GM12878 (cell line): ENCODE data around the gene PODXL2. TPM values are rescaled to one million over a fixed set of nuclear protein-coding genes. Genes with fewer than 3 reads are reported as not detected.

Experiments
- ATAC-seq: fragments of 200-7000 bp; cut with Tn5 transposase; 3 replicates; pipeline ENCODE4 v1.9.1; 2020; ENCODE audit warnings: mild to moderate bottlenecking, moderate library complexity
- BruUV-seq: library from RNA; stranded (reverse); fragments of 400-500 nt; replicated peaks from 2 replicates; lab custom pipeline; 2021; lab: Mats Ljungman, UMichigan
- CTCF ChIA-PET: fragments of 300-600 bp; sonication (Branson Sonifier 250); formaldehyde crosslinking; extraction: SDS; loops from one replicate; lab custom pipeline; 2021; ENCODE audit warnings: inconsistent platforms; lab: Yijun Ruan, JAX
- POLR2A ChIA-PET: fragments of 350-600 bp; formaldehyde crosslinking; extraction: SDS; loops from one replicate; lab custom pipeline; 2021; ENCODE audit warnings: inconsistent platforms; lab: Charles Lee
- RAD21 ChIA-PET: fragments of 300-600 bp; sonication (Branson Sonifier 250); formaldehyde crosslinking; loops from one replicate; lab custom pipeline; 2023; ENCODE audit warnings: antibody characterized with exemption; ENCODE audit not compliant: unreplicated experiment; lab: Charles Lee
- SMC1A ChIA-PET: fragments of 300-600 bp; sonication (Branson Sonifier 250); formaldehyde crosslinking; loops from one replicate; lab custom pipeline; 2023; ENCODE audit not compliant: unreplicated experiment, uncharacterized antibody; lab: Charles Lee
- DNase-seq: peaks from one replicate; pipeline ENCODE4 v3.0.0-alpha.2; 2011; ENCODE audit warnings: low read depth, low spot score
- FAIRE-seq: peaks from 3 replicates; lab custom pipeline; 2011; peaks lifted over from hg19 to GRCh38; lab: Jason Lieb, UNC
- H2AFZ ChIP-seq: 2 replicates; pipeline ENCODE4 v1.6.0; 2011; ENCODE audit warnings: low read depth, low read length, control low read depth; ENCODE audit not compliant: control insufficient read depth
- H3K27ac ChIP-seq: 2 replicates; pipeline ENCODE4 v1.5.1; 2011; ENCODE audit warnings: control low read depth; ENCODE audit not compliant: control insufficient read depth, insufficient read depth
- H3K27me3 ChIP-seq, 2 experiments: replicated peaks in 1 of 2; 2 replicates each; pipeline versions ENCODE4 v1.6.0 to v1.6.1; 2011; ENCODE audit warnings: low read length in 1 of 2; ENCODE audit not compliant: control insufficient read depth in 2 of 2, insufficient read depth in 2 of 2
- H3K36me3 ChIP-seq, 2 experiments: 2 replicates each; pipeline ENCODE4 v1.5.1; 2011; ENCODE audit warnings: low read length in 1 of 2; ENCODE audit not compliant: control insufficient read depth in 2 of 2, insufficient read depth in 2 of 2
- H3K4me1 ChIP-seq: 2 replicates; pipeline ENCODE4 v1.6.1; 2011; ENCODE audit warnings: mild to moderate bottlenecking, low read length, moderate library complexity, mixed read lengths; ENCODE audit not compliant: control insufficient read depth, insufficient read depth
- H3K4me2 ChIP-seq: 2 replicates; pipeline ENCODE4 v1.6.0; 2011; ENCODE audit warnings: control low read depth; ENCODE audit not compliant: control insufficient read depth, insufficient read depth
- H3K4me3 ChIP-seq: fragments of 200-600 bp; sonication (generic); 2 replicates; pipeline ENCODE4 v1.5.1; 2016
- H3K79me2 ChIP-seq: 2 replicates; pipeline ENCODE4 v1.6.0; 2011; ENCODE audit warnings: low read length; ENCODE audit not compliant: control insufficient read depth, insufficient read depth
- H3K9ac ChIP-seq: 2 replicates; pipeline ENCODE4 v1.8.0; 2011; ENCODE audit warnings: low read length, control low read depth, mixed read lengths; ENCODE audit not compliant: control insufficient read depth, insufficient read depth
- H3K9me3 ChIP-seq: replicated peaks from 3 replicates; pipeline ENCODE4 v1.5.1; 2011; ENCODE audit warnings: mild to moderate bottlenecking, low read length; ENCODE audit not compliant: control insufficient read depth, insufficient read depth
- H4K20me1 ChIP-seq: 2 replicates; pipeline ENCODE4 v1.6.0; 2011; ENCODE audit not compliant: control insufficient read depth, insufficient read depth
- CTCF ChIP-seq, 3 experiments: IDR thresholded peaks in 2 of 3; conservative IDR thresholded peaks in 1 of 3; 2 replicates each; pipeline ENCODE4 v1.5.1; 2011; ENCODE audit warnings: low read depth in 3 of 3, low read length in 3 of 3, mild to moderate bottlenecking in 3 of 3, control low read depth in 2 of 3, moderate library complexity in 2 of 3, inconsistent platforms in 1 of 3, mixed read lengths in 1 of 3; ENCODE audit not compliant: control insufficient read depth in 2 of 3, insufficient read depth in 1 of 3; ENCODE audit errors: extremely low read depth in 1 of 3
- GATAD2B ChIP-seq: fragments of 450-650 bp; conservative IDR thresholded peaks from 2 replicates; pipeline ENCODE4 v1.6.1; 2017; ENCODE audit warnings: low read depth, mild to moderate bottlenecking, moderate library complexity
- PBX3 ChIP-seq: IDR thresholded peaks from 2 replicates; pipeline ENCODE4 v1.6.1; 2011; ENCODE audit warnings: mild to moderate bottlenecking, low read depth, low read length, moderate library complexity; ENCODE audit not compliant: insufficient replicate concordance
- POLR2A ChIP-seq: IDR thresholded peaks from 2 replicates; pipeline ENCODE4 v1.6.1; 2011; ENCODE audit warnings: low read depth, mild to moderate bottlenecking, low read length
- POU2F2 ChIP-seq: IDR thresholded peaks from 3 replicates; pipeline ENCODE4 v1.6.1; 2011; ENCODE audit warnings: low read depth, mild to moderate bottlenecking, low read length, borderline replicate concordance
- RBBP5 ChIP-seq: fragments of 200-600 bp; sonication (generic); conservative IDR thresholded peaks from 2 replicates; pipeline ENCODE4 v1.6.1; 2016
- SMARCA5 ChIP-seq: fragments of 450-650 bp; IDR thresholded peaks from 2 replicates; pipeline ENCODE4 v1.6.1; 2017; ENCODE audit warnings: mild to moderate bottlenecking
- STAT1 ChIP-seq: fragments of 450-650 bp; conservative IDR thresholded peaks from 2 replicates; pipeline ENCODE4 v1.6.1; 2014; ENCODE audit warnings: antibody characterized with exemption, mild to moderate bottlenecking
- ZNF207 ChIP-seq: fragments of 450-650 bp; IDR thresholded peaks from 2 replicates; pipeline ENCODE4 v1.6.1; 2014; ENCODE audit warnings: antibody characterized with exemption, mild to moderate bottlenecking, borderline replicate concordance
- WGBS: methylation state at CpG from one replicate; pipeline ENCODE4 v1.1.6; 2016; ENCODE audit warnings: low lambda C conversion rate; ENCODE audit not compliant: insufficient replicate concordance, insufficient coverage; ENCODE audit errors: missing lambda C conversion rate; 5-methylcytosine and 5-hydroxymethylcytosine counted together
- in situ Hi-C: fragments of 300-500 bp; cut with MboI; formaldehyde crosslinking; loops from 9 replicates; pipeline ENCODE4 v1.14.3; 2018; ENCODE audit warnings: mixed read lengths
- intact Hi-C: fragments of 100-400 bp; cut with micrococcal nuclease; formaldehyde crosslinking; loops from one replicate; pipeline ENCODE4 v1.14.2; 2022; ENCODE audit not compliant: unreplicated experiment
- polyA plus RNA-seq, 11 experiments: library from polyadenylated mRNA; depleted of rRNA in 4 of 11; unstranded in 6 of 11; stranded (reverse) in 5 of 11; fragments of >200 nt; fragmentation: Nextera tagmentation in 4 of 11; fragmentation: Illumina TruSeq in 1 of 11; extraction: Ambion mirVana in 4 of 11; extraction: Trizol in 1 of 11; gene quantifications; 1 replicate in 1 of 11; 2 replicates in 10 of 11; pipeline versions ENCODE4 v1.2.1 to v1.2.3, GENCODE V29; 2011 to 2016; ENCODE audit warnings: inconsistent platforms in 2 of 11, missing spikeins in 2 of 11, low read depth in 1 of 11
- total RNA-seq, 4 experiments: library from RNA; depleted of rRNA in 3 of 4; stranded (reverse); fragments of >200 nt in 3 of 4; fragmentation: Illumina TruSeq in 1 of 4; extraction: Trizol in 1 of 4; gene quantifications; 2 replicates each; pipeline versions ENCODE4 v1.2.1 to v1.2.3, GENCODE V29; 2013 to 2021

Gene PODXL2
- total and polyA plus RNA-seq, 10 of the 15 experiments (the other 5 are each of a cell fraction or from before 2014, with no cell fraction given): 0.03 to 24.4 (median 13.6) TPM; not detected in 2

- TF ChIP-seq ZNF207 (no peak), SMARCA5 (no peak), RBBP5 (no peak), PBX3 (no peak), GATAD2B (no peak)
Measured at GRCh38 chr3:127678611-127679533, 49.9 kb downstream of the PODXL2 start (continued).

- no peaks in the 10 kb centered on the region for H3K79me2 ChIP-seq
- DNase-seq (no peak), FAIRE-seq (no peak), ATAC-seq (no peak)
- in situ Hi-C loops (no loop called here), intact Hi-C loops (no loop called here)
- BruUV-seq: no TSS peak
- ChIA-PET SMC1A (interaction anchor here (1.0 kb wide), 1 partner anchor 281 kb away, joined by 4 read pairs; no protein-coding TSS in a partner anchor), POLR2A (no interaction called here), CTCF (interaction anchor here (0.9 kb wide), 1 partner anchor 27 kb away, joined by 3 read pairs; no protein-coding TSS in a partner anchor), RAD21 (interaction anchor here (0.6 kb wide), 1 partner anchor 145 kb away, joined by 3 read pairs; no protein-coding TSS in a partner anchor)
- no peak overlapping the region for H2AFZ ChIP-seq
- H3K9me3 ChIP-seq: no peaks in the 10 kb centered on the region
- peaks cover 32% of the 10 kb centered on the region for H3K4me1 ChIP-seq
- H3K27ac ChIP-seq: no peak overlapping the region
- no peaks in the 10 kb centered on the region for H4K20me1 ChIP-seq
- TF ChIP-seq POLR2A (peak; percentile 17; the same call in 1 of the 2 replicates), STAT1 (no peak), CTCF (IDR thresholded peaks at IDR 0.05 in 2 of 3, conservative IDR thresholded peaks at IDR 0.05 in 1 of 3; ENCODE audit: control insufficient read depth in 2 of 3, extremely low read depth in 1 of 3, insufficient read depth in 1 of 3, low read depth in 3 of 3, low read length in 3 of 3) (no peak), POU2F2 (no peak)
- H3K4me2 ChIP-seq: no peak overlapping the region
- no peak overlapping the region for H3K9ac ChIP-seq
- no peaks in the 10 kb centered on the region for H3K36me3 ChIP-seq
- no peaks in the 10 kb centered on the region for H3K27me3 ChIP-seq
- no peak overlapping the region for H3K4me3 ChIP-seq
- WGBS: 92% methylated on average over 17 of the region's 21 CpGs
Measured at GRCh38 chr3:127679534-127680145, 50.7 kb downstream of the PODXL2 start.
